HG02763 (cell line): ENCODE measurements around the gene IP6K1.

ENCODE experiments used
- ATAC-seq: cut with Tn5 transposase; IDR thresholded peaks from one replicate; pipeline ENCODE4 v1.9.1; 2021; ENCODE audit warnings: mild to moderate bottlenecking, moderate library complexity; ENCODE audit not compliant: unreplicated experiment

Gene IP6K1

GRCh38 chr3:49725906-49726681 is 60.2 kb downstream of the IP6K1 start:
- no peak for ATAC-seq

- no peak for ATAC-seq
Observed at GRCh38 chr3:49724586-49724985, 61.8 kb downstream of the IP6K1 start.

- peak; percentile 79 for ATAC-seq
Observed at GRCh38 chr3:49723628-49724551, 62.5 kb downstream of the IP6K1 start, which contains the start of gene GMPPB. Gene GMPPB, minus strand, starts transcription at chr3:49723951. Its CDS starts 225 bp downstream, at chr3:49723726.

GRCh38 chr3:49723296-49723627 is 63.1 kb downstream of the IP6K1 start:
- no peak for ATAC-seq

GRCh38 chr3:49722896-49723295 is 63.4 kb downstream of the IP6K1 start:
- no peak for ATAC-seq

- no peak for ATAC-seq
Observed at GRCh38 chr3:49721896-49722781, 64.2 kb downstream of the IP6K1 start.

- ATAC-seq = no peak
Observed at GRCh38 chr3:49721596-49721895, 64.8 kb downstream of the IP6K1 start.

GRCh38 chr3:49720855-49721595 is 65.3 kb downstream of the IP6K1 start:
- ATAC-seq = no peak

GRCh38 chr3:49719214-49719884 is 67.0 kb downstream of the IP6K1 start, which contains the start of gene AMIGO3:
Gene AMIGO3, minus strand, starts transcription at chr3:49719684. Its CDS starts 219 bp downstream, at chr3:49719465.
- peak; percentile 39 for ATAC-seq

- no peak for ATAC-seq
Observed at GRCh38 chr3:49718858-49719213, 67.5 kb downstream of the IP6K1 start.

- ATAC-seq = no peak
Observed at GRCh38 chr3:49717959-49718857, 68.1 kb downstream of the IP6K1 start.

- ATAC-seq = no peak
Observed at GRCh38 chr3:49717211-49717958, 69.0 kb downstream of the IP6K1 start.

- ATAC-seq = no peak
Observed at GRCh38 chr3:49716691-49717210, 69.6 kb downstream of the IP6K1 start.

GRCh38 chr3:49716169-49716568 is 70.2 kb downstream of the IP6K1 start:
- ATAC-seq = no peak

GRCh38 chr3:49715611-49716121 is 70.7 kb downstream of the IP6K1 start:
- no peak for ATAC-seq

- no peak for ATAC-seq
Observed at GRCh38 chr3:49714728-49715550, 71.4 kb downstream of the IP6K1 start.
